Astrocyte (in vitro differentiated cells and primary cell): ENCODE results near the gene NAA10.

Source experiments
- CTCF ChIP-seq: IDR thresholded peaks from 2 replicates; pipeline ENCODE4 v1.5.1; 2011; ENCODE audit warnings: low read depth, mild to moderate bottlenecking, inconsistent platforms, low read length, moderate library complexity; ENCODE audit not compliant: insufficient read depth
- EZH2 ChIP-seq: IDR thresholded peaks from 2 replicates; pipeline ENCODE4 v1.6.1; 2012; ENCODE audit warnings: mild to moderate bottlenecking, low read length, inconsistent platforms; ENCODE audit not compliant: insufficient read depth

GRCh38 chrX:153935326-153935851 lies 552 bp upstream of the NAA10 start:
- TF ChIP-seq CTCF (no peak), EZH2 (no peak)
